ENCODE measurements around the gene RASD1.

DNA sequence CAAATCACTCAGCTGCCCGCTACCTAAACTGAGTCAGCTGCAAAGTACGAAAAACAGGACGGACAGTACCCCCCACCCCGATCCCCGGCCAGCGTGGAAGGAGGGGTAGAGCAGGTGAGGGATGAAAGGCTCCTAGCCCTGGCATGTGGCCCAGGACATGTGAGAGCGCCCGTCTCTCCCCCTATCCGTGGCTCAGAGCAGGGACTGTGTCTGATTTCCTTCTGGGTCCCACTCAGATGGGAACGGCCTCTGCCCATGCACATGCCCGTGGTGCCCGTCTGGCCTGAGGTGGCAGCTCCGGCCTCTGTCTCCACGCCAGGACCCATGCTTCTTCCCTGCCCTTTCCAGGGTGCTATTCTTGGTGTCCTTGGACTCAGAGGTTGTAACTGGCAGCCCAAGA, 30.2 kb upstream of the RASD1 start:
- TF ChIP-seq, protein P1, sequence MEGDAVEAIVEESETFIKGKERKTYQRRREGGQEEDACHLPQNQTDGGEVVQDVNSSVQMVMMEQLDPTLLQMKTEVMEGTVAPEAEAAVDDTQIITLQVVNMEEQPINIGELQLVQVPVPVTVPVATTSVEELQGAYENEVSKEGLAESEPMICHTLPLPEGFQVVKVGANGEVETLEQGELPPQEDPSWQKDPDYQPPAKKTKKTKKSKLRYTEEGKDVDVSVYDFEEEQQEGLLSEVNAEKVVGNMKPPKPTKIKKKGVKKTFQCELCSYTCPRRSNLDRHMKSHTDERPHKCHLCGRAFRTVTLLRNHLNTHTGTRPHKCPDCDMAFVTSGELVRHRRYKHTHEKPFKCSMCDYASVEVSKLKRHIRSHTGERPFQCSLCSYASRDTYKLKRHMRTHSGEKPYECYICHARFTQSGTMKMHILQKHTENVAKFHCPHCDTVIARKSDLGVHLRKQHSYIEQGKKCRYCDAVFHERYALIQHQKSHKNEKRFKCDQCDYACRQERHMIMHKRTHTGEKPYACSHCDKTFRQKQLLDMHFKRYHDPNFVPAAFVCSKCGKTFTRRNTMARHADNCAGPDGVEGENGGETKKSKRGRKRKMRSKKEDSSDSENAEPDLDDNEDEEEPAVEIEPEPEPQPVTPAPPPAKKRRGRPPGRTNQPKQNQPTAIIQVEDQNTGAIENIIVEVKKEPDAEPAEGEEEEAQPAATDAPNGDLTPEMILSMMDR (IDR thresholded peaks at IDR 0.05): no peak
- TF ChIP-seq POLR2AphosphoS5 (IDR thresholded peaks at IDR 0.05): no peak
